HG02852 (cell line): Measurements from ENCODE around the gene ACTN4.
"Not testable (repeated sequence)": the region's sequence is repeated elsewhere in the genome, so short reads cannot be mapped to it uniquely, and the experiment has no call there.

Source experiments
- ATAC-seq: cut with Tn5 transposase; IDR thresholded peaks from one replicate; pipeline ENCODE4 v1.9.1; 2021; ENCODE audit warnings: mild to moderate bottlenecking, moderate library complexity; ENCODE audit not compliant: unreplicated experiment

The ACTN4 gene

DNA sequence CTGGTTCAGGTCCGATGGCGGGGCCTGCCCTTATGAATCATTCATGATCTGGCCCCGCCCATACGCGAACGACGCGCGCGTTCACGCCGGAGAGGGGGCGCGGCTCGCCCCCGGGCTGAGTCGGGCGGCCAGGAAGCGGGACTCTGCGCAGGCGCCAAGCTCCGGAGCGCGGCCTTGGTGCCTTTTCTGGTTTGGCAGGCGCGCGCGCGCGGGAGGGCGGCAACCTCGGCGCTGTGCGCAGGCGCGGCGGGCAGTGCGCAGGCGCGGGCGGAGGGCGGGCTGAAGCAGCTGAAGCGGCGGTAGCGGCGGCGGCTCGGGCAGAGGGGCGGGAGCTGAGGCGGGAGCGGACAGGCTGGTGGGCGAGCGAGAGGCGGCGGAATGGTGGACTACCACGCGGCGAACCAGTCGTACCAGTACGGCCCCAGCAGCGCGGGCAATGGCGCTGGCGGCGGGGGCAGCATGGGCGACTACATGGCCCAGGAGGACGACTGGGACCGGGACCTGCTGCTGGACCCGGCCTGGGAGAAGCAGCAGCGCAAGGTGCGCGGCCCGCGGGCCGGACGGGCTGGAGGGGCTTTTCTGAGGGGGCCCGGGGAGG, at the start of gene ACTN4:
TSS of gene ACTN4 (plus strand) at position 282 of the 598 bp plus-strand sequence. CDS start at position 379, 97 bp downstream.
- ATAC-seq, result peak; percentile 87

DNA sequence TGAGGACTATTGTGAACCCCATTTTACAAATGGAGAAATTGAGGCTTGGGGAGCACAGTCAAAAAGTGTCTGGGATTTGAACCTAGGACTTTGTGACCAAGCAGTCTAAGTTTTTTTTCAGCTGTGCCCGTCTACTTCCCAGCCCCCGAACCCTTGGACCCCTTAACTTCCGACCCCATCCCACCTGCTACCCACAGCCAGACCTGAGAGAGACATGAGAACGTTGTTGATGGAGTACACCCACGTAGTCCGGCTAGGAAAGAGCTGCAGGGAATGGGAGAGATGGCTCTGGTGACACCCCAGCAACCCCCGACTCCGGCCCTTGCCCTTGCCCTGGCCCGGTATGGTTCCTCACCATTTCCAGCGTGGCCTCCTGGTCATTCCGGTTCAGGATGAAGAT, 47.7 kb upstream of the ACTN4 start:
- no peak for ATAC-seq

DNA sequence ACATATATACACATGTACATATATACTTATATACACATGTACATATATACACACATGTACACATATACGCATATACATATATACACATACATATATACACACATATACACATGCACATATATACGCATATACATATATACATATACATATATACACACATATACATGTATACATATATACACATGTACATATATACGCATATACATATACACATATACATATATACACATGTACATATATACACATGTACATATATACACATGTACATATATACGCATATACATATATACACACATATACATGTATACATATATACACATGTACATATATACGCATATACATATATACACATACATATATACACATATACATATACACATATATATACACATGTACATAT, 44.6 kb upstream of the ACTN4 start:
- not testable (repeated sequence) for ATAC-seq

DNA sequence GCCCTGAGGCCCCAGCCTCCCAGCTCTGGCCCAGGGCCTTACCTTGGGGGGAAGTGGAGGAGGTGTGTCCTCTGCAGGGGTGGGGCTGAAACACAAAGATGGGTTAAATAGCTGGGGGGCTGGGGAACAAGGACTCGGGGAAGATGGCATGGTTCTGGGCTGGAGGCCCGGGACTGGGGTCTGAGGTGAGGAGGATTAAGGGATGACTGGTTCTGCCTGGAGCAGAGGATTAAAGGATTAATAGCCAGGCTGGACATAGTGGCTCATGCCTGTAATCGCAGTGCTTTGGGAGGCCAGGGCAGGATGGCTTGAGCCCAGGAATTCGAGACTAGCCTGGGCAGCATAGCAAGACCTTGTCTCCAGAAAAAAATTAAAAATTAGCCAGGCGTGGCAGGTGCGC, 41.3 kb upstream of the ACTN4 start:
- no peak for ATAC-seq

DNA sequence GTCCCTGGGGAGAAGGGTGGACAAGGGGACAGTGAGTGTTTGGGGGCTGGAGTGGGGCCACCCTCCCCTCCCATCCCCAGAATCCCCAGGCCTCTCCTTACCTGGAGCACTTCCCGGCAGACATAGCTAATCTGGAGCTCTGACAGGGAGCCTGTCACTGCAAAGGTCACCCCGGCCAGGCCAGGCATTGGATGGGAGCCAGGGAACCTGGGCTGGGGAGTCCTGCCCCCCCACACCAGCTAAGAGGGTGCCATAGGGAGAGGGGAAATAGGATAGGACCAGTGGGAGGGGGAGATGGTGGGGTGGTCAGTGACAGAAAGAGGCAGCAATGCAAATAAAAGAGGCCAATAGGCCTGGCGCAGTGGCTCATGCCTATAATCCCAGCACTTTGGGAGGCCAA, 33.2 kb upstream of the ACTN4 start:
- ATAC-seq, result no peak

DNA sequence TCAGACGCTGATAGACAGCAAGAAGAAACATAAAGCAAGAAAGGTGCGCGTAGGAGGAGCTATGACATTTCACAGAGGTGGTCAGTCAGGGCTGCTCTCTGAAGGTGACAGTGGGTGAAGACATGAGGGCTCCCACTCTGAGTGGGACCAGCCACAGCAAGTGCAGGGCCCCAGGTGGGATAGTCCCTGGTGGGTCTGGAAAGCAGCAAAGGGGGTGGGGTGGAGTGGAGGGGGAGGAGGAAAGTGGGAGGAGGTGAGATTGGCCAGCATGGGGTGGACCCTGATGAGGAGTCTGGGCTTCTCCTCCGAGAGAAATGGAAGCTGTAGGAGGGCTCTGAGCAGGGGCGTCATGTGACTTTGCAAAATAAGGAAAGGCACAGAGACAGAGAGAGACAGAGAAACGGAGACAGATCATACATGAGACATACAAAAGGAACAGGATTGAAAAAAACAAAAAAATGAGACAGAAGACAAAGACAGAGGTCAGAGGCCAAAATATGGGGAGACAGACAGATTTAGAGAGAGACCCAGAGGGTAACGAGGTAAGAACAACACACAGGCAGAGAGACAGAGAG, 32.4 kb upstream of the ACTN4 start:
- no peak for ATAC-seq

DNA sequence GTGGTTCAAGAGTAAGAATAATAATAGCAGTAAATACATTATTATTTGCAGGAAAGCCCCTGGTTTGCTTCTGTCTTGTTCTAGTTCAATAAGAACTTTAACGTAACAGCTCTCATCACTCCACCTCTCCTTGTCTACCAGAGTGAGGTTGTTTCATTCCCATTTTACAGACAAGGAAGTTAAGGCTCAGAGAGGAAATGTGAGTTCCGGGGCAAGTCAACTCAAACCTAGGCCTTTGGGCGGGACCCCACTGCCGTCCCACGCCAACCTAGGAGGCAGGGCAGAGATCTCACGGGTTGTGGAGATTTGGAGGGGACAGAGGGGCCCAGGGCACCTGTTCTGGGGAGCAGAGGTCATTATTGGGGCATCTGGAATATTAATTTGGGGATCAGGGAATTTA, 31.2 kb upstream of the ACTN4 start:
- ATAC-seq, result no peak

DNA sequence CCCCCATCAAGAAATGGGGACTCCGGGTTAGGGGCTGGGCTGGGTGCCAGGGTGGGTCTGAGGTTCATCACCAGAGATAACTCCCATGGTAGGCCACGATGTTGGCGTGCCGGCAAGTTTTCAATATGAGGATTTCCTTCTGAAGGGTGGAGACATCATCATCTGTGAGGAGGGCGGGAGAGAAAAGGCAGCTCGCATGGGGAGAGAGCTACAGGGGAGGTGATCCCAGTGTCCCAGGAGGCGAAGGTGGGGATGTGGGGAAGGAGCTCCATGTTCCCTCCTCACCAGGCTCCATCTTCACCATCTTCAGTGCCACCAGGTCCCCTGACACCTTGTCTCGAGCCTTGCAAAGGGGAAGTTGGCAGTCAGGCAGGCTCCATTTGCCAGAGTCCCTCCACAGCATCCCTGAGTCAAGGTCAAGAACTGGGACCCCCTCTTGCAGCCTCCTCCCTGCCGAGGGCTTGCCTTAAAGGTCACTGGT, 30.1 kb upstream of the ACTN4 start:
- ATAC-seq, result no peak

DNA sequence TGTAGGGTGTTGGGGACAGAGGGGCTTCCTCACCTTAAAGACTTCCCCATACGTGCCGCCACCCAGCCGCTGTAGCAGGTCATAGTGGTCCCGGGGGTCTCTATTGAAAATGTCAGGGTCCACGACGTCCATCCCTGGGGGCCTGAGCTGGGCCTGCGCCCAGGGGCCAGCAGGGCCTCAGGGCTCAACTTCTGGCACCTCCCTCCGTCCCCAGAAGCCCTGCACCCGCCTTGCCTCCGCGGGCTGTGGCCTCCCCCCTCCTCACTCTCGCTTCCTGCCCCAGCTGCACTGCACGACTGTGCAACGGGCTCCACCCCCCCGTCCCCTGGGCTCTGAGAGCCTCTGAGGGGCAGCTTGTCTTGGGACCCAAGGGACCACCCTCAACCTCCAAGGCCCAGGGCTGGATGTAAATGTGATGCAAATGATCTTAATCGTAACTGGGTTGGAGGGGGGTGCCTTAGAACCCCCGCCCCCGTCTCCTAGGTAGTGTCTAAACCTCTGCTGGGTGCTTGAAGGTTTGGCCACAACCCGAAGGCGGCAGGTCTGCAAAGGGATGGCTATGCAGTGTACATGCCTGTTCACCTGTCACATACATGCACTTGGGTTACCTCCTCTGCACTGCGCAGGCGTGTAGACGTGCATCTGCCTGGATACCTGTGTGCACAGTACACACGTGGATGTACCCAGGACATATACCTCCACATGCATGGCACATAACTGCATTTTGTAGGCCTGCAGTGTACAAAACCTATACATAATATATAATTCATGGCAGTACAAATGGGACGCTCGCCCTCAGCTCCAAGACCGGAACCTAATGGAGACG, 29.5 kb upstream of the ACTN4 start, which contains the start of gene MAP4K1:
TSS of gene MAP4K1 (minus strand) at position 190 of the 826 bp plus-strand sequence. CDS start at position 132, 58 bp downstream.
- ATAC-seq, result peak; percentile 55

DNA sequence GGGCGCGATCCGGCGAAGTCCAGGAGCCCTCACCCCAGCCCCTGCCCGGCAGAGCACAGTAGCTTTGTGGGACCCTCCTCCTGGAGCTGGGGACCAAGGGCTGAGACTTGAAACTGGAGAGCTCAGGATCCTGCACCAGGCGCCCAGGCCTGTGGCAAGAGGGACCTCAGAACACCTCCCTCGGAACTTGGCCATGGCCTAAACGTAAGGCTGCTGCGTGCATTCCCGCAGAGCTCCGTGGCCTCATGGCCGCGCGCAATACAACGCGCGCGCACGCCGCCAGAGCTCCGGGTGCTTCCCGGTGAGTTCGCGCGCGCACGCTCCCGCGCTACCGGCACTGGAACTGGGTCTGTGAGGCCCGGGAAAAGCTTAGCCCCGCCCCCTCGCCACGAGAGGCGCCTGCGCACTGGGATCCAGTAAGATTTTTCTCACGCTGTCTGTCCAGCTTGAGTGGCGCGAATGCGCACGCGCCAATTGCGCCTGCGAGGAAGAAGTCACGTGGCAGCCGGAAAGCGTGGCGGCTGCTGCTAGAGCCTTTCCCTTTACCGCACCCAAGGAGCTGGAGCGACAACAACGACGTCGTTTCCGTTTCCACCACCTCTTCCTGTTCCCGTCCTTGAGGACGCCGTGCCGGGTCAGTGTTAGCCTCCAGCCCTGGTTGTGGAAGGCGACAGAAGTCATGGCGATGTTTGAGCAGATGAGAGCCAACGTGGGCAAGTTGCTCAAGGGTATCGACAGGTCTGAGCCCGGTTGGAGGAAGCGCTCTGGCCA, 28.7 kb upstream of the ACTN4 start, which contains the start of gene EIF3K:
TSS of gene EIF3K (plus strand) at position 599 of the 771 bp plus-strand sequence. CDS start at position 680, 81 bp downstream.
- ATAC-seq, result peak; percentile 64

DNA sequence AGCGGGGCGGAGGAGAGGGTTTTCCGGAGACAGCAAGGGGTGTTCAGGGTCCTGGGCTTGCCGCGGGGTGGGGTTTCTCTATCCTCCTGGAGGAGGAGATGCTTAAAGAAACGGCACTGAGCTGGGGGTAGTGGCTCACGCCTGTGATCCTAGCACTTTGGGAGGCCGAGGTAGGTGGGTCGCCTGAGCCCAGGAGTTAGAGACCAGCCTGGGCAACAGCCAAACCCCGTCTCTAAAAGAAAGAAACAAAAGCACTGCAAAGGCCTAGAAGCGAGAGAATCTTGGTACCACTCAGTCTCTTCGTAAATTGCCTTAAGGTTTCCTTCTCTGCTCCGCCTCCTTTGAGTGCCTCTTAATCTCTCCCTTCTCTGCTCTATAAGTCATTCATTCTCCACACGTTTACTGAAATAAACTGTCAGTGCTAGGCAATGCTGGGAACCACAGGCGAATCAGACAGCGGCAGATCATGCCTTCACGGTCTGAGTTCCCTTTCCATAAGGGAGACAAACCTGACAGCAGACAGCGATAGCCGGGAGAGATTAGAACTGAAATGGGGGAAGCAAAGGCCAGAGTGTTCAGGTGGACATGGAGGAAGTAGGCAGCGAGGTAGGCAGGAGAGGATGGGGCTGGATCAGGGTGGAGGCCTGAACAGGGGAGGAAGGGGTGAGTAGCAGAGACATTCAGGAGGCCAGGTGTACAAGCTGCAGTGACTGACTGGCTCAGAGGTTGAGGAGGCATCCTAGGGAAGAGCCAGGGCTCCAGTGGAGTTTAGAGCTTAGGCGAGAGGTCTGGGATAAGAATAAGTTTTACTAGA, 27.9 kb upstream of the ACTN4 start:
- ATAC-seq, result no peak

DNA sequence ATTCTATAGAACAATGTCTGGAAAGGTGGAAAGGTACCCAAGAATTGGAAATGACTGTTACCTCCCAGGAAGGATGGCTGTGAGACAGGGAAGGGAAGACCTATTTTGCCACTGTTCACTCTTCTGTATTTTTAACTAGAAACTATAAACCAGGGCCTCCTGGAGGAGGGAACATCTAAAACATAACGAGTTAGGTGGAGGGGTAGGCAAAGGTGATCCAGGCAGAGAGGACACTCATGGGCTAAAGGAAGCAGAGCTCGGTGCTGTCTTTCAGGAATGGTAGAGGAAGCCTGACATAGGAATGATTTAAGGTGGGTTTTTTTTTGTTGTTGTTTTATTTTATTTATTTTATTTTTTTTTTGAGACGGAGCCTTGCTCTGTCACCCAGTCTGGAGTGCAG, 22.6 kb upstream of the ACTN4 start:
- no peak for ATAC-seq

DNA sequence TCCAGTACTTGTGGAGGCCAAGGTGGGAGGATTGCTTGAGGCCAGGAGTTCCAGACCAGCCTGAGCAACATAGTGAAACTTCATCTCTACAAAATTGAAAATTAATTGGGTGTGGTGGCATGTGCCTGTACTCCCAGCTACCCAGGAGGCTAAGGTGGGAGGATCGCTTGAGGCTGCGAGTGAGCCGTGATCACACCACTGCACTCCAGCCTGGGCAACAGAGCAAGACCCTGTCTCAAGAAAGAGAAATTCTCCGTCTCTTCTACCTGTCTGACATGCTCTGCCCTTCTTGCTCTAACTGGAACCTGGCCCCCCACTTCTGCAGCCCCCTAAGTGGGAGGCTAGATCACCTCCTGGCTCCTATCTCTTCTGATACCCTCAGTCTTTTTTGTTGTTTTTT, 21.0 kb upstream of the ACTN4 start:
- ATAC-seq, result no peak

DNA sequence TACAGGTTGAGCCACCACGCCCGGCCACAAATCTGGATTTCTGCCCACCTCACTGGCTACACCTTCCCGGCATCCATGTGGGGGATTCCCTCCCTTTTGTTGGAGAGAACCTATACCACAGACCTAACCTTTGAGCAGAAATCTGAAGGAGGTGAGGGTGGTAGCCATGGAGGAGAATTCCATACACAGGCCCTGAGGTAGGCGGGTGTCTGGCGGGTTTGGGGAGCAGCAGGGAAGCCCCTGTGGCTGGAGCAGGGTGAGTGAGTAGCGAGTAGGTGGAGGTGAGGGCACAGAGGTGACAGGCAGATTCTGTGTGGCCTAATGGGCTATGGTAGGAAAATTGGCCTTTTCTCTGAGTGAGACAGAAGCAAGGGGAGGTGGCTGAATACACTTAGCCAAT, 17.9 kb upstream of the ACTN4 start:
- ATAC-seq, result no peak

DNA sequence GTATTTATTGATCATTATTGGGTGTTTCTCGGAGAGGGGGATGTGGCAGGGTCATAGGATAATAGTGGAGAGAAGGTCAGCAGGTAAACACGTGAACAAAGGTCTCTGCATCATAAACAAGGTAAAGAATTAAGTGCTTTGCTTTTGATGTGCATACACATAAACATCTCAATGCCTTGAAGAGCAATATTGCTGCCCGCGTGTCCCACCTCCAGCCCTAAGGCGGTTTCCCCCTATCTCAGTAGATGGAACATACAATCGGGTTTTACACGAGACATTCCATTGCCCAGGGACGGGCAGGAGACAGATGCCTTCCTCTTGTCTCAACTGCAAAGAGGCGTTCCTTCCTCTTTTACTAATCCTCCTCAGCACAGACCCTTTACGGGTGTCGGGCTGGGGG, 16.1 kb upstream of the ACTN4 start:
- not testable (repeated sequence) for ATAC-seq

DNA sequence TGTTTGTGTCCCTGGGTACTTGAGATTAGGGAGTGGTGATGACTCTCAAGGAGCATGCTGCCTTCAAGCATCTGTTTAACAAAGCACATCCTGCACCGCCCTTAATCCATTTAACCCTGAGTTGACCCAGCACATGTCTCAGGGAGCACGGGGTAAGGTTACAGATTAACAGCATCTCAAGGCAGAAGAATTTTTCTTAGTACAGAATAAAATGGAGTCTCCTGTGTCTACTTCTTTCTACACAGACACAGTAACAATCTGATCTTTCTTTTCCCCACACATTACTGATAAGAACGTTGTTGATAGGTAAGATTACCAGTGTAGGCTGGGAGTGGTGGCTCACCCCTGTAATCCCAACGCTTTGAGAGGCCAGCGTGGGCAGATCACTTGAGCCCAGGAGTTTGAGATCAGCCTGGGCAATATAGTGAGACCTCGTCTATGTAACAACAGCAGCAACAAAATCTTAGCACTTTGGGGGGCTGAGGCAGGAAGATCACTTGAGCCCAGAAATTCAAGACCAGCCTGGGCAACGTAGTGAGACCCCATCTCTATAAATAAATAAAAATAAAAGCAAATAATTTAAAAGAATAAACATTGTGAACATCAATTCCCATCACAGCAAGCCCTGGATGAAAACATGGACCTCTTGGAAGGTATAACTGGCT, 15.5 kb upstream of the ACTN4 start:
- ATAC-seq, result not testable (repeated sequence)

DNA sequence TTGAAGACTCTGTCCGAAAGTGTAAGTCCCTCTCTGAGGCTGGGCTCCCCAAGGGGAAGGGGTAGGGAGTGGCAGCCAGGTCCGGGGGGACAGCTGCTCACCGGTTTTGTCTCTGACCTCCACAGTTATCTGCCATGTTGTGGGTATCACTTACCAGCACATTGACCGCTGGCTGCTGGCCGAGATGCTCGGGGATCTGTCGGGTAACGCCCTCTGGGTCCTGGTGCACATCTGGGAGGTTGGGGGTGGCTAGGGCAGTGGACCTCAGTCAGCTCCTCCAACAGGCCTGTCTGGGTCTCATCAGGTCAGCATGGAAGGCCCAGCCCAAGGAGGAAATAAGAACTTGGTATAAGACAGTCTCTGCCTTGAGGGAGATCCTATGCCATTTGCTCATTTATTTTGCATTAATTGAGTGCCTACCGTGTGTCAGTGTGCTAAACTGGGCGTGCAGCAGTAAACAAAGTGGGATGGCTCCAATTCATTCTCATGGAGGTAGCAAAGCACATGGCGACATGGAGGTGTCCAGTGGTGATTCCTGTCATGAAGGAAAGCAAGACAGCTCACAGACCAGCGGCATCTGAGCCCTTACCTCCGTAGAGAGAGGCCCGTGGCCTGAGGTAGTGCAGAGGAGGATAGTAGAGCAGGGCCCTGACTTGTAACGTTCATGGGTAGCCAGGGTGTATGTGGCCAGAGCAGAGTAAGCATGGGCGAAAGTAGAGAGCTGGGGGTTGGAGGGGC, 14.8 kb upstream of the ACTN4 start:
- no peak for ATAC-seq

DNA sequence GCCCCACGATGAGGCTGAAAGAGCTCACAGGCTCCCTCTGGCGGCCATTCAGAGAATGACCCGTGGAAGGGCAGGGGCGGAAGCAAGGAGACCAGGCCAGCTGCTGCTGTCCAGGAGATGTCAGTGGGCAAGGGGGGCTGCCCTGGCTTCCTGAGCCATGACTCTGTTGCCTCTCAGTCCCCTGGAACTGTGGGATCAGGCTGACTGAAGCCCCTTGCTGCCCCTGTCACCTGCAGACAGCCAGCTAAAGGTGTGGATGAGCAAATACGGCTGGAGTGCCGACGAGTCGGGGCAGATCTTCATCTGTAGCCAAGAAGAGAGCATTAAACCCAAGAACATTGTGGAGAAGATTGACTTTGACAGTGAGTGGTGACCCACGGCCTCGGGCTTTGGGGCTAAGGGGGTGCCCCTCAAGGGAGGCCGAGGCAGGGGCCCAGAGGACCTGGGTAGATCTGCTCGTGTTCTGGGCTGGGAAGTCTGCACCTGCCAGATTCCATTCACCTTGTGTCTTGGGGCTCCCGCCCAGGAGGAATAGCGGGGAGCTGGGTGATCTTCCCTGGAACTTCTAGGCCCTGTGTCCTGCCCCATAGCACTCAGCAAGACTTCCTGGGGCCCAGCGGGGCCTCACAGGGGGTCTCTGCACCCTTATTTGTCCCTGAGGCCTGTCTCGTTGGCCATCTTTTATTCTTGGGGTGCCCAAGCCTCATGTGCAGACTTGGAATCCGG, 12.5 kb upstream of the ACTN4 start:
- ATAC-seq, result no peak
